K562 (cell line): ENCODE measurements around the gene SEC14L3. TPM values are rescaled to one million over a fixed set of nuclear protein-coding genes. Genes with fewer than 3 reads are reported as not detected.

Experiments
- ATAC-seq: fragments of 200-7000 bp; cut with Tn5 transposase; 3 replicates; pipeline ENCODE4 v1.9.1; 2020; ENCODE audit warnings: moderate library complexity
- BruUV-seq: library from RNA; stranded (reverse); fragments of 400-500 nt; replicated peaks from 2 replicates; lab custom pipeline; 2021; lab: Mats Ljungman, UMichigan
- CTCF ChIA-PET: fragments of 300-600 bp; formaldehyde crosslinking; extraction: SDS; loops from one replicate; lab custom pipeline; 2021; ENCODE audit warnings: low intra/inter-chr PET ratio; lab: Yijun Ruan, JAX
- POLR2A ChIA-PET: fragments of 300-600, 350-650 bp; sonication (Branson Sonifier 250); formaldehyde crosslinking; extraction: SDS; loops from one replicate; lab custom pipeline; 2021; ENCODE audit warnings: antibody characterized with exemption, inconsistent platforms; lab: Yijun Ruan, JAX
- DNase-seq, 4 experiments: peaks; one replicate each; pipeline versions ENCODE4 v3.0.0 to v3.0.0-alpha.2; 2011 to 2018; ENCODE audit warnings: low spot score in 3 of 4, mixed read lengths in 3 of 4; ENCODE audit errors: extremely low read depth in 1 of 4
- FAIRE-seq: peaks from 2 replicates; lab custom pipeline; 2011; peaks lifted over from hg19 to GRCh38; lab: Jason Lieb, UNC
- H2AFZ ChIP-seq: 2 replicates; pipeline ENCODE4 v1.6.0; 2011; ENCODE audit warnings: low read depth, low read length, control low read depth, inconsistent platforms
- H3K27ac ChIP-seq: fragments of 200-600 bp; 3 replicates; pipeline ENCODE4 v1.8.0; 2011; ENCODE audit warnings: low read depth, mild to moderate bottlenecking, control low read depth, inconsistent platforms, low read length, moderate library complexity, mixed read lengths; ENCODE audit errors: extremely low read depth
- H3K27me3 ChIP-seq, 2 experiments: fragments of 300-600 bp in 1 of 2; 2 replicates in 1 of 2; 3 replicates in 1 of 2; pipeline versions ENCODE4 v1.6.0 to v1.8.0; 2011; ENCODE audit warnings: inconsistent platforms in 2 of 2, low read length in 2 of 2, mild to moderate bottlenecking in 1 of 2, mixed read lengths in 1 of 2, moderate library complexity in 1 of 2; ENCODE audit not compliant: control insufficient read depth in 2 of 2, insufficient read depth in 2 of 2
- H3K36me3 ChIP-seq: fragments of 300-600 bp; 3 replicates; pipeline ENCODE4 v1.8.0; 2011; ENCODE audit warnings: mild to moderate bottlenecking, low read length, inconsistent platforms; ENCODE audit not compliant: control insufficient read depth, insufficient read depth
- H3K4me1 ChIP-seq, 2 experiments: fragments of 200-600 bp in 1 of 2; replicated peaks in 1 of 2; 2 replicates in 1 of 2; 3 replicates in 1 of 2; pipeline versions ENCODE4 v1.5.1 to v1.8.0; 2011; ENCODE audit warnings: inconsistent platforms in 2 of 2, low read length in 2 of 2, mild to moderate bottlenecking in 1 of 2, mixed read lengths in 1 of 2, moderate library complexity in 1 of 2; ENCODE audit not compliant: control insufficient read depth in 2 of 2, insufficient read depth in 2 of 2
- H3K4me2 ChIP-seq: 2 replicates; pipeline ENCODE4 v1.6.1; 2011; ENCODE audit warnings: low read length, control low read depth, inconsistent platforms, mixed read lengths; ENCODE audit not compliant: insufficient read depth
- H3K4me3 ChIP-seq: fragments of 200-600 bp; sonication (generic), shearing (Covaris generic); 2 replicates; pipeline ENCODE4 v1.5.1; 2016; ENCODE audit warnings: control low read depth, inconsistent platforms
- H3K79me2 ChIP-seq: fragments of 200-600 bp; 3 replicates; pipeline ENCODE4 v1.8.0; 2011; ENCODE audit warnings: low read length, inconsistent platforms; ENCODE audit not compliant: control insufficient read depth, insufficient read depth
- H3K9ac ChIP-seq, 2 experiments: 2 replicates each; pipeline versions ENCODE4 v1.6.0 to v1.6.1; 2011; ENCODE audit warnings: low read depth in 2 of 2, low read length in 2 of 2, control low read depth in 1 of 2, inconsistent platforms in 1 of 2, mild to moderate bottlenecking in 1 of 2, mixed read lengths in 1 of 2; ENCODE audit not compliant: insufficient read depth in 1 of 2
- H3K9me1 ChIP-seq: one replicate; pipeline ENCODE4 v1.6.0; 2011; ENCODE audit warnings: inconsistent platforms, mild to moderate bottlenecking, low read length, moderate library complexity; ENCODE audit not compliant: control insufficient read depth, insufficient read depth
- H3K9me3 ChIP-seq: replicated peaks from 2 replicates; pipeline ENCODE4 v1.5.1; 2011; ENCODE audit warnings: low read depth, low read length, inconsistent platforms; ENCODE audit not compliant: control insufficient read depth, insufficient read depth
- H4K20me1 ChIP-seq: replicated peaks from 2 replicates; pipeline ENCODE4 v1.6.1; 2011; ENCODE audit warnings: low read length, inconsistent platforms, mixed read lengths; ENCODE audit not compliant: control insufficient read depth, insufficient read depth
- ADNP ChIP-seq: fragments of 200-800 bp; sonication (Bioruptor generic); IDR thresholded peaks from 2 replicates; pipeline ENCODE4 v1.6.1; 2016; ENCODE audit warnings: missing genetic modification characterization, missing compliant biosample characterization
- CAMTA2 ChIP-seq: fragments of 250-450 bp; sonication (Bioruptor Pico); conservative IDR thresholded peaks from 2 replicates; pipeline ENCODE4 v1.5.1; 2022
- FOS ChIP-seq: IDR thresholded peaks from 3 replicates; pipeline ENCODE4 v1.6.1; 2011; ENCODE audit not compliant: insufficient read length; ENCODE audit errors: extremely low read depth
- KDM1A ChIP-seq, 2 experiments: fragments of 450-650 bp; IDR thresholded peaks; 2 replicates each; pipeline ENCODE4 v1.6.1; 2016; ENCODE audit warnings: mild to moderate bottlenecking in 2 of 2
- KLF10 ChIP-seq: fragments of 250-450 bp; sonication (Bioruptor Pico); IDR thresholded peaks from 2 replicates; pipeline ENCODE4 v1.6.1; 2021; ENCODE audit warnings: matching md5 sums
- LARP7 ChIP-seq: fragments of 450-650 bp; IDR thresholded peaks from 2 replicates; pipeline ENCODE4 v1.6.1; 2016
- NFYB ChIP-seq: IDR thresholded peaks from 2 replicates; pipeline ENCODE4 v1.6.1; 2011; ENCODE audit warnings: mild to moderate bottlenecking, moderate library complexity; ENCODE audit not compliant: insufficient read length; ENCODE audit errors: extremely low read depth
- RBM25 ChIP-seq: fragments of 200-400 bp; formaldehyde crosslinking; IDR thresholded peaks from 2 replicates; pipeline ENCODE4 v1.6.1; 2018; ENCODE audit warnings: low read length, low read depth, moderate library complexity; ENCODE audit not compliant: severe bottlenecking
- TEAD2 ChIP-seq: fragments of 450-650 bp; IDR thresholded peaks from 2 replicates; pipeline ENCODE4 v1.6.1; 2016; ENCODE audit warnings: missing genetic modification characterization, control low read depth, missing compliant biosample characterization
- ZNF740 ChIP-seq, 3 experiments: fragments of 200-800 bp in 1 of 3; sonication (Bioruptor generic) in 1 of 3; sonication (generic) in 1 of 3; formaldehyde crosslinking in 1 of 3; IDR thresholded peaks; 2 replicates each; pipeline versions ENCODE4 v1.6.1 to v1.8.0; 2016 to 2022; ENCODE audit warnings: mild to moderate bottlenecking in 2 of 3, missing compliant biosample characterization in 2 of 3, missing genetic modification characterization in 2 of 3, missing genetic modification reagents in 1 of 3
- WGBS: fragments of 100-300 bp; shearing (Covaris generic); methylation state at CpG from one replicate; pipeline ENCODE4 v1.1.6; 2016; ENCODE audit warnings: low coverage, mixed read lengths; ENCODE audit not compliant: insufficient coverage; ENCODE audit errors: missing lambda C conversion rate; 5-methylcytosine and 5-hydroxymethylcytosine counted together
- in situ Hi-C: fragments of 300-500 bp; cut with MboI; formaldehyde crosslinking; loops from 4 replicates; pipeline ENCODE4 v1.15.0; 2018; ENCODE audit warnings: inconsistent platforms, mixed read lengths
- intact Hi-C: fragments of 100-400 bp; cut with micrococcal nuclease; formaldehyde crosslinking; loops from 2 replicates; pipeline ENCODE4 v1.14.2; 2022
- polyA plus RNA-seq, 8 experiments: library from polyadenylated mRNA; depleted of rRNA in 4 of 8; stranded (reverse) in 5 of 8; unstranded in 3 of 8; fragments of >200 nt; fragmentation: Nextera tagmentation in 2 of 8; fragmentation: Illumina TruSeq in 1 of 8; extraction: Ambion mirVana in 2 of 8; extraction: Trizol in 1 of 8; gene quantifications; 2 replicates each; pipeline versions ENCODE4 v1.2.1 to v1.2.3, GENCODE V29; 2011 to 2014; ENCODE audit warnings: inconsistent platforms in 1 of 8, missing spikeins in 1 of 8
- total RNA-seq, 7 experiments: library from RNA; depleted of rRNA in 6 of 7; stranded (reverse); fragments of >200 nt in 6 of 7; fragmentation: Illumina TruSeq in 2 of 7; extraction: Trizol in 2 of 7; gene quantifications; 2 replicates each; pipeline versions ENCODE4 v1.2.1 to v1.2.3, GENCODE V29; 2011 to 2021; ENCODE audit warnings: low replicate concordance in 1 of 7

The SEC14L3 gene
- total and polyA plus RNA-seq, 9 of the 15 experiments (the other 6 are each of a cell fraction or from before 2014, with no cell fraction given), result not detected

GRCh38 chr22:30433773-30434172, 38.0 kb downstream of the SEC14L3 start:
- no peak for DNase-seq
- H2AFZ ChIP-seq, result no peak overlapping the region
- ATAC-seq, result no peak
- H3K9me3 ChIP-seq, result no peaks in the 10 kb centered on the region; the same call in 1 of the 2 replicates
- H3K27ac ChIP-seq, result no peak overlapping the region
- POLR2A ChIA-PET, result interaction anchor here (0.6 kb wide), 1 partner anchor 130 kb away, joined by 3 read pairs; no protein-coding TSS in a partner anchor
- TF ChIP-seq NFYB (no peak), LARP7 (no peak), CAMTA2 (CRISPR knock-in tag) (no peak), KLF10 (no peak), TEAD2 (tag) (no peak)
- H3K4me1 ChIP-seq, result peaks cover 16 to 20% of the 10 kb centered on the region in 2 experiments
- no peak overlapping the region for H3K4me2 ChIP-seq
- H3K9ac ChIP-seq, result no peak overlapping the region
- 83% methylated on average over 1 of the region's 1 CpG for WGBS
- no peak for FAIRE-seq
- no TSS peak for BruUV-seq
- in situ Hi-C loops (no loop called here), intact Hi-C loops (no loop called here)
- peaks cover 2% of the 10 kb centered on the region; the same call in 1 of the 3 replicates for H3K36me3 ChIP-seq
- H3K79me2 ChIP-seq, result no peaks in the 10 kb centered on the region
- CTCF ChIA-PET, result no interaction called here
- H3K9me1 ChIP-seq, result no peaks in the 10 kb centered on the region
- no peak overlapping the region for H3K4me3 ChIP-seq
- no peaks in the 10 kb centered on the region for H3K27me3 ChIP-seq
- no peaks in the 10 kb centered on the region for H4K20me1 ChIP-seq

- Histone ChIP-seq H3K9me3 (no peaks in the 10 kb centered on the region; the same call in 1 of the 2 replicates), H3K9ac (no peak overlapping the region), H3K4me3 (no peak overlapping the region), H3K9me1 (no peaks in the 10 kb centered on the region), H3K4me1 (peaks cover 10 to 14% of the 10 kb centered on the region in 2 experiments), H4K20me1 (no peaks in the 10 kb centered on the region), H3K27me3 (no peaks in the 10 kb centered on the region), H3K36me3 (peaks cover 7% of the 10 kb centered on the region; the same call in 2 of the 3 replicates), H3K27ac (no peak overlapping the region), H3K4me2 (no peak overlapping the region), H2AFZ (no peak overlapping the region), H3K79me2 (no peaks in the 10 kb centered on the region)
- intact Hi-C loops, result no loop called here
- ATAC-seq (no peak), DNase-seq (no peak), FAIRE-seq (no peak)
- in situ Hi-C loops, result no loop called here
- no TSS peak for BruUV-seq
- TF ChIP-seq ADNP (tag) (peak; percentile 53; the same call in 1 of the 2 replicates), ZNF740 (CRISPR knock-in tag; IDR thresholded peaks at IDR 0.05) (no peak), ZNF740 (tag; IDR thresholded peaks at IDR 0.05) (no peak), RBM25 (peak; percentile 60), KDM1A (IDR thresholded peaks at IDR 0.05) (peak; percentile 12 to 21; a peak in 1 of 4 replicates), FOS (no peak)
- WGBS, result 20% methylated on average over 2 of the region's 3 CpGs
- CTCF ChIA-PET, result no interaction called here
- POLR2A ChIA-PET, result interaction anchor here (1.5 kb wide), 1 partner anchor 17 kb away, joined by 5 read pairs; no protein-coding TSS in a partner anchor
Measured at GRCh38 chr22:30433227-30433626, 38.6 kb downstream of the SEC14L3 start.
